ENCODE measurements around the gene FGD5.

DNA sequence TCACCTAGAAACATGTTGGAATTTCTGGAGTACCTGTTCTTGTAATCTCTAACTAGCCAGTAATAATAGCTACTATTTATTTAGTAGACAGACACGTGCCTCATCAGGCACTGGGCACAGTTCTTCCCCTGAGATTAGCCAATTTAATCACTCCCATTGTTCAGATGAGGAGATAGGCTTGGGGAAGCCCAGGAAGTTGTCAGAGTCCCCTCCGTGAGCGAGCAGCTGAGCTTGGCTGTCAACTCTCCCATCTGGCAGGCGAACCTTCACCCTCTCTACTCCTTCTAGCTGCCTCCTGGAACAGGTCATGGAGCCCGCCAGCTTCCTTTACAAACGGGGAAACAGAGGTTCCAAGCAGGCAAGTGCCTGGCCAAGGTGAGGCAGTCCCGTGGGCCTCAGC, 31.1 kb upstream of the FGD5 start:
- TF ChIP-seq, protein P1, sequence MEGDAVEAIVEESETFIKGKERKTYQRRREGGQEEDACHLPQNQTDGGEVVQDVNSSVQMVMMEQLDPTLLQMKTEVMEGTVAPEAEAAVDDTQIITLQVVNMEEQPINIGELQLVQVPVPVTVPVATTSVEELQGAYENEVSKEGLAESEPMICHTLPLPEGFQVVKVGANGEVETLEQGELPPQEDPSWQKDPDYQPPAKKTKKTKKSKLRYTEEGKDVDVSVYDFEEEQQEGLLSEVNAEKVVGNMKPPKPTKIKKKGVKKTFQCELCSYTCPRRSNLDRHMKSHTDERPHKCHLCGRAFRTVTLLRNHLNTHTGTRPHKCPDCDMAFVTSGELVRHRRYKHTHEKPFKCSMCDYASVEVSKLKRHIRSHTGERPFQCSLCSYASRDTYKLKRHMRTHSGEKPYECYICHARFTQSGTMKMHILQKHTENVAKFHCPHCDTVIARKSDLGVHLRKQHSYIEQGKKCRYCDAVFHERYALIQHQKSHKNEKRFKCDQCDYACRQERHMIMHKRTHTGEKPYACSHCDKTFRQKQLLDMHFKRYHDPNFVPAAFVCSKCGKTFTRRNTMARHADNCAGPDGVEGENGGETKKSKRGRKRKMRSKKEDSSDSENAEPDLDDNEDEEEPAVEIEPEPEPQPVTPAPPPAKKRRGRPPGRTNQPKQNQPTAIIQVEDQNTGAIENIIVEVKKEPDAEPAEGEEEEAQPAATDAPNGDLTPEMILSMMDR (IDR thresholded peaks at IDR 0.05), result no peak
- TF ChIP-seq EZH2 (IDR thresholded peaks at IDR 0.05) (no peak), EZH2phosphoT487 (IDR thresholded peaks at IDR 0.05) (no peak)

All from neural progenitor cell (in vitro differentiated cells).